HepG2 (cell line): ENCODE measurements around the gene PSMB11. TPM values are rescaled to one million over a fixed set of nuclear protein-coding genes. Genes with fewer than 3 reads are reported as not detected.

ENCODE experiments used
- CHD4 ChIP-seq: fragments of 200-600 bp; sonication (generic); IDR thresholded peaks from 2 replicates; pipeline ENCODE4 v1.7.0; 2017; ENCODE audit warnings: mild to moderate bottlenecking, low read length, borderline replicate concordance
- FOXC1 ChIP-seq: sonication (generic); formaldehyde crosslinking; IDR thresholded peaks from 2 replicates; pipeline ENCODE4 v1.8.0; 2022; ENCODE audit warnings: mild to moderate bottlenecking, missing genetic modification reagents, borderline replicate concordance
- JDP2 ChIP-seq: sonication (generic); formaldehyde crosslinking; IDR thresholded peaks from 2 replicates; pipeline ENCODE4 v1.8.1; 2022; ENCODE audit warnings: missing genetic modification reagents, borderline replicate concordance
- KDM6A ChIP-seq: IDR thresholded peaks from 2 replicates; pipeline ENCODE4 v1.6.1; 2016; ENCODE audit warnings: low read depth
- MYC ChIP-seq: sonication (generic); formaldehyde crosslinking; IDR thresholded peaks from 2 replicates; pipeline ENCODE4 v1.9.0; 2021; ENCODE audit warnings: missing genetic modification reagents, borderline replicate concordance
- NBN ChIP-seq: fragments of 450-650 bp; conservative IDR thresholded peaks from 2 replicates; pipeline ENCODE4 v1.6.1; 2017
- SRSF1 ChIP-seq: fragments of 200-400 bp; formaldehyde crosslinking; optimal IDR thresholded peaks from 2 replicates; pipeline ENCODE3; 2017; ENCODE audit warnings: mild to moderate bottlenecking, low read depth, low read length, moderate library complexity
- TMF1 ChIP-seq: sonication (generic); formaldehyde crosslinking; IDR thresholded peaks from 2 replicates; pipeline ENCODE4 v1.8.1; 2022; ENCODE audit warnings: low read depth, missing genetic modification reagents
- TSC22D2 ChIP-seq: sonication (generic); formaldehyde crosslinking; IDR thresholded peaks from 2 replicates; pipeline ENCODE4 v1.5.1; 2020; ENCODE audit warnings: missing genetic modification reagents, mild to moderate bottlenecking, borderline replicate concordance
- ZNF253 ChIP-seq: sonication (generic); formaldehyde crosslinking; IDR thresholded peaks from 2 replicates; pipeline ENCODE4 v1.8.0; 2022; ENCODE audit warnings: mild to moderate bottlenecking, missing genetic modification reagents, borderline replicate concordance
- ZNF263 ChIP-seq: sonication (generic); formaldehyde crosslinking; IDR thresholded peaks from 2 replicates; pipeline ENCODE4 v1.4.0; 2020; ENCODE audit warnings: missing genetic modification reagents
- ZNF496 ChIP-seq: sonication (generic); formaldehyde crosslinking; IDR thresholded peaks from 2 replicates; pipeline ENCODE4 v1.8.1; 2023; ENCODE audit warnings: mild to moderate bottlenecking, moderate library complexity, missing genetic modification reagents; ENCODE audit not compliant: insufficient replicate concordance
- ZNF780A ChIP-seq: sonication (generic); formaldehyde crosslinking; IDR thresholded peaks from 2 replicates; pipeline ENCODE4 v1.8.0; 2022; ENCODE audit warnings: mild to moderate bottlenecking, missing genetic modification reagents, moderate library complexity
- polyA plus RNA-seq, 8 experiments: library from polyadenylated mRNA; depleted of rRNA in 3 of 8; stranded (reverse) in 7 of 8; unstranded in 1 of 8; fragments of >200 nt; fragmentation: Illumina TruSeq in 4 of 8; extraction: Trizol in 4 of 8; gene quantifications; 2 replicates each; pipeline versions ENCODE4 v1.2.1 to v1.2.3, GENCODE V29; 2011 to 2016; ENCODE audit warnings: low read depth in 4 of 8, missing spikeins in 1 of 8, mixed read lengths in 1 of 8; ENCODE audit not compliant: insufficient read depth in 1 of 8
- total RNA-seq, 5 experiments: library from RNA; depleted of rRNA; stranded (reverse); fragments of >200 nt; fragmentation: Illumina TruSeq; extraction: Trizol; gene quantifications; 2 replicates each; pipeline ENCODE4 v1.2.3, GENCODE V29; 2016; ENCODE audit warnings: low read depth in 1 of 5
- TF ChIP-seq, protein P1 (sequence below): sonication (generic); formaldehyde crosslinking; IDR thresholded peaks from 2 replicates; pipeline ENCODE4 v1.4.0; 2020; ENCODE audit warnings: mild to moderate bottlenecking, missing genetic modification reagents
- TF ChIP-seq, protein P2 (sequence below): sonication (generic); formaldehyde crosslinking; IDR thresholded peaks from 2 replicates; pipeline ENCODE4 v1.4.0; 2020; ENCODE audit warnings: mild to moderate bottlenecking, low read depth, missing genetic modification reagents
- TF ChIP-seq, protein P3 (sequence below): sonication (generic); formaldehyde crosslinking; IDR thresholded peaks from 2 replicates; pipeline ENCODE4 v1.8.0; 2022; ENCODE audit warnings: mild to moderate bottlenecking, missing genetic modification reagents, borderline replicate concordance
- TF ChIP-seq, protein P4 (sequence below): sonication (generic); formaldehyde crosslinking; IDR thresholded peaks from 2 replicates; pipeline ENCODE4 v1.4.0; 2020; ENCODE audit warnings: missing genetic modification reagents
- TF ChIP-seq, protein P5 (sequence below): conservative IDR thresholded peaks from 2 replicates; pipeline ENCODE4 v1.6.1; 2018; ENCODE audit warnings: missing genetic modification reagents

Gene PSMB11
- total and polyA plus RNA-seq, 2 of the 13 experiments (the other 11 are each of a cell fraction or from before 2014, with no cell fraction given), result not detected

DNA sequence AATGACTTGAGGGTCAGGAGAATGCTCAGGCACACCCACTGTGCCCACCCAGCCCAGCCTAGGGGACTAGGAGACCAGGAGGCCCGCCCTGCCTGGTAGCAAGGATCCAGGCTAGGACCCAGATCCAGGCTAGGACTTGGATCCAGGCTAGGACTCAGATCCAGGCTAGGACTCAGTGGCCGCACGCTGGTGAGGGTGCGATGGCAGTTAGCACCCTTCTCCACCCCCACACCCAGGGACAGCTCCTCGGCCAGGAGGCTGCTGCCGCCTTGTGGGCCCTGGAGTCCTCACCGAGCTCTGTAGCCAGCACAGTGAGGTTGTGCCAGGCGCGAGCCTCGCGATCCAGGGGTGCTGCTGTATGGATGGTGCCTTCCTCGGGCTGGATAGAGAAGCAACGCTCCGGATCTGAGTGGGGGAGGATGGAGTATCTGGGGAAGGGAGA lies 10.2 kb downstream of the PSMB11 start (continued):
- no peak for TF ChIP-seq ZNF496
- TF ChIP-seq NBN, result no peak
- TF ChIP-seq, protein P1, sequence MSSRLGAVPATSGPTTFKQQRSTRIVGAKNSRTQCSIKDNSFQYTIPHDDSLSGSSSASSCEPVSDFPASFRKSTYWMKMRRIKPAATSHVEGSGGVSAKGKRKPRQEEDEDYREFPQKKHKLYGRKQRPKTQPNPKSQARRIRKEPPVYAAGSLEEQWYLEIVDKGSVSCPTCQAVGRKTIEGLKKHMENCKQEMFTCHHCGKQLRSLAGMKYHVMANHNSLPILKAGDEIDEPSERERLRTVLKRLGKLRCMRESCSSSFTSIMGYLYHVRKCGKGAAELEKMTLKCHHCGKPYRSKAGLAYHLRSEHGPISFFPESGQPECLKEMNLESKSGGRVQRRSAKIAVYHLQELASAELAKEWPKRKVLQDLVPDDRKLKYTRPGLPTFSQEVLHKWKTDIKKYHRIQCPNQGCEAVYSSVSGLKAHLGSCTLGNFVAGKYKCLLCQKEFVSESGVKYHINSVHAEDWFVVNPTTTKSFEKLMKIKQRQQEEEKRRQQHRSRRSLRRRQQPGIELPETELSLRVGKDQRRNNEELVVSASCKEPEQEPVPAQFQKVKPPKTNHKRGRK, result no peak
- TF ChIP-seq, protein P2, sequence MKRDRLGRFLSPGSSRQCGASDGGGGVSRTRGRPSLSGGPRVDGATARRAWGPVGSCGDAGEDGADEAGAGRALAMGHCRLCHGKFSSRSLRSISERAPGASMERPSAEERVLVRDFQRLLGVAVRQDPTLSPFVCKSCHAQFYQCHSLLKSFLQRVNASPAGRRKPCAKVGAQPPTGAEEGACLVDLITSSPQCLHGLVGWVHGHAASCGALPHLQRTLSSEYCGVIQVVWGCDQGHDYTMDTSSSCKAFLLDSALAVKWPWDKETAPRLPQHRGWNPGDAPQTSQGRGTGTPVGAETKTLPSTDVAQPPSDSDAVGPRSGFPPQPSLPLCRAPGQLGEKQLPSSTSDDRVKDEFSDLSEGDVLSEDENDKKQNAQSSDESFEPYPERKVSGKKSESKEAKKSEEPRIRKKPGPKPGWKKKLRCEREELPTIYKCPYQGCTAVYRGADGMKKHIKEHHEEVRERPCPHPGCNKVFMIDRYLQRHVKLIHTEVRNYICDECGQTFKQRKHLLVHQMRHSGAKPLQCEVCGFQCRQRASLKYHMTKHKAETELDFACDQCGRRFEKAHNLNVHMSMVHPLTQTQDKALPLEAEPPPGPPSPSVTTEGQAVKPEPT, result 0 out of 2 replicates have a peak, but pooled peaks have one; percentile 65
- TF ChIP-seq MYC (CRISPR knock-in tag), result peak; percentile 63
- no peak for TF ChIP-seq FOXC1 (CRISPR knock-in tag)
- TF ChIP-seq ZNF253 (CRISPR knock-in tag), result no peak
- no peak for TF ChIP-seq TMF1
- TF ChIP-seq TSC22D2, result no peak
- TF ChIP-seq, protein P3, sequence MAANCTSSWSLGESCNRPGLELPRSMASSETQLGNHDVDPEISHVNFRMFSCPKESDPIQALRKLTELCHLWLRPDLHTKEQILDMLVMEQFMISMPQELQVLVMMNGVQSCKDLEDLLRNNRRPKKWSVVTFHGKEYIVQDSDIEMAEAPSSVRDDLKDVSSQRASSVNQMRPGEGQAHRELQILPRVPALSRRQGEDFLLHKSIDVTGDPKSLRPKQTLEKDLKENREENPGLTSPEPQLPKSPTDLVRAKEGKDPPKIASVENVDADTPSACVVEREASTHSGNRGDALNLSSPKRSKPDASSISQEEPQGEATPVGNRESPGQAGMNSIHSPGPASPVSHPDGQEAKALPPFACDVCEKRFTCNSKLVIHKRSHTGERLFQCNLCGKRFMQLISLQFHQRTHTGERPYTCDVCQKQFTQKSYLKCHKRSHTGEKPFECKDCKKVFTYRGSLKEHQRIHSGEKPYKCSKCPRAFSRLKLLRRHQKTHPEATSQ (CRISPR knock-in tag), result 0 out of 2 replicates have a peak, but pooled peaks have one; percentile 48
- TF ChIP-seq ZNF780A (CRISPR knock-in tag), result no peak
- no peak for TF ChIP-seq KDM6A (CRISPR knock-in tag)
- TF ChIP-seq ZNF263, result 0 out of 2 replicates have a peak, but pooled peaks have one; percentile 56
- TF ChIP-seq, protein P4, sequence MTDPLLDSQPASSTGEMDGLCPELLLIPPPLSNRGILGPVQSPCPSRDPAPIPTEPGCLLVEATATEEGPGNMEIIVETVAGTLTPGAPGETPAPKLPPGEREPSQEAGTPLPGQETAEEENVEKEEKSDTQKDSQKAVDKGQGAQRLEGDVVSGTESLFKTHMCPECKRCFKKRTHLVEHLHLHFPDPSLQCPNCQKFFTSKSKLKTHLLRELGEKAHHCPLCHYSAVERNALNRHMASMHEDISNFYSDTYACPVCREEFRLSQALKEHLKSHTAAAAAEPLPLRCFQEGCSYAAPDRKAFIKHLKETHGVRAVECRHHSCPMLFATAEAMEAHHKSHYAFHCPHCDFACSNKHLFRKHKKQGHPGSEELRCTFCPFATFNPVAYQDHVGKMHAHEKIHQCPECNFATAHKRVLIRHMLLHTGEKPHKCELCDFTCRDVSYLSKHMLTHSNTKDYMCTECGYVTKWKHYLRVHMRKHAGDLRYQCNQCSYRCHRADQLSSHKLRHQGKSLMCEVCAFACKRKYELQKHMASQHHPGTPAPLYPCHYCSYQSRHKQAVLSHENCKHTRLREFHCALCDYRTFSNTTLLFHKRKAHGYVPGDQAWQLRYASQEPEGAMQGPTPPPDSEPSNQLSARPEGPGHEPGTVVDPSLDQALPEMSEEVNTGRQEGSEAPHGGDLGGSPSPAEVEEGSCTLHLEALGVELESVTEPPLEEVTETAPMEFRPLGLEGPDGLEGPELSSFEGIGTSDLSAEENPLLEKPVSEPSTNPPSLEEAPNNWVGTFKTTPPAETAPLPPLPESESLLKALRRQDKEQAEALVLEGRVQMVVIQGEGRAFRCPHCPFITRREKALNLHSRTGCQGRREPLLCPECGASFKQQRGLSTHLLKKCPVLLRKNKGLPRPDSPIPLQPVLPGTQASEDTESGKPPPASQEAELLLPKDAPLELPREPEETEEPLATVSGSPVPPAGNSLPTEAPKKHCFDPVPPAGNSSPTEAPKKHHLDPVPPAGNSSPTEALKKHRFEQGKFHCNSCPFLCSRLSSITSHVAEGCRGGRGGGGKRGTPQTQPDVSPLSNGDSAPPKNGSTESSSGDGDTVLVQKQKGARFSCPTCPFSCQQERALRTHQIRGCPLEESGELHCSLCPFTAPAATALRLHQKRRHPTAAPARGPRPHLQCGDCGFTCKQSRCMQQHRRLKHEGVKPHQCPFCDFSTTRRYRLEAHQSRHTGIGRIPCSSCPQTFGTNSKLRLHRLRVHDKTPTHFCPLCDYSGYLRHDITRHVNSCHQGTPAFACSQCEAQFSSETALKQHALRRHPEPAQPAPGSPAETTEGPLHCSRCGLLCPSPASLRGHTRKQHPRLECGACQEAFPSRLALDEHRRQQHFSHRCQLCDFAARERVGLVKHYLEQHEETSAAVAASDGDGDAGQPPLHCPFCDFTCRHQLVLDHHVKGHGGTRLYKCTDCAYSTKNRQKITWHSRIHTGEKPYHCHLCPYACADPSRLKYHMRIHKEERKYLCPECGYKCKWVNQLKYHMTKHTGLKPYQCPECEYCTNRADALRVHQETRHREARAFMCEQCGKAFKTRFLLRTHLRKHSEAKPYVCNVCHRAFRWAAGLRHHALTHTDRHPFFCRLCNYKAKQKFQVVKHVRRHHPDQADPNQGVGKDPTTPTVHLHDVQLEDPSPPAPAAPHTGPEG (CRISPR knock-in tag), result 0 out of 2 replicates have a peak, but pooled peaks have one; percentile 49
- no peak for TF ChIP-seq JDP2 (CRISPR knock-in tag)
- TF ChIP-seq, protein P5, sequence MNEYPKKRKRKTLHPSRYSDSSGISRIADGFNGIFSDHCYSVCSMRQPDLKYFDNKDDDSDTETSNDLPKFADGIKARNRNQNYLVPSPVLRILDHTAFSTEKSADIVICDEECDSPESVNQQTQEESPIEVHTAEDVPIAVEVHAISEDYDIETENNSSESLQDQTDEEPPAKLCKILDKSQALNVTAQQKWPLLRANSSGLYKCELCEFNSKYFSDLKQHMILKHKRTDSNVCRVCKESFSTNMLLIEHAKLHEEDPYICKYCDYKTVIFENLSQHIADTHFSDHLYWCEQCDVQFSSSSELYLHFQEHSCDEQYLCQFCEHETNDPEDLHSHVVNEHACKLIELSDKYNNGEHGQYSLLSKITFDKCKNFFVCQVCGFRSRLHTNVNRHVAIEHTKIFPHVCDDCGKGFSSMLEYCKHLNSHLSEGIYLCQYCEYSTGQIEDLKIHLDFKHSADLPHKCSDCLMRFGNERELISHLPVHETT, result no peak
- no peak for TF ChIP-seq SRSF1
- no peak for TF ChIP-seq CHD4
